GM12875 (cell line): ENCODE data around the gene TLCD3B.

Experiments used
- H3K4me3 ChIP-seq: one replicate; pipeline ENCODE4 v1.5.1; 2011; ENCODE audit warnings: low read depth, low read length, control low read depth
- TF ChIP-seq, protein P1 (sequence below): IDR thresholded peaks from 2 replicates; pipeline ENCODE4 v1.5.1; 2011; ENCODE audit warnings: low read depth, mild to moderate bottlenecking, control low read depth, inconsistent platforms, low read length, moderate library complexity, borderline replicate concordance; ENCODE audit not compliant: insufficient read depth

Gene TLCD3B

GRCh38 chr16:30054959-30055553 is 24.0 kb upstream of the TLCD3B start:
- no peak overlapping the region for H3K4me3 ChIP-seq
- TF ChIP-seq, protein P1, sequence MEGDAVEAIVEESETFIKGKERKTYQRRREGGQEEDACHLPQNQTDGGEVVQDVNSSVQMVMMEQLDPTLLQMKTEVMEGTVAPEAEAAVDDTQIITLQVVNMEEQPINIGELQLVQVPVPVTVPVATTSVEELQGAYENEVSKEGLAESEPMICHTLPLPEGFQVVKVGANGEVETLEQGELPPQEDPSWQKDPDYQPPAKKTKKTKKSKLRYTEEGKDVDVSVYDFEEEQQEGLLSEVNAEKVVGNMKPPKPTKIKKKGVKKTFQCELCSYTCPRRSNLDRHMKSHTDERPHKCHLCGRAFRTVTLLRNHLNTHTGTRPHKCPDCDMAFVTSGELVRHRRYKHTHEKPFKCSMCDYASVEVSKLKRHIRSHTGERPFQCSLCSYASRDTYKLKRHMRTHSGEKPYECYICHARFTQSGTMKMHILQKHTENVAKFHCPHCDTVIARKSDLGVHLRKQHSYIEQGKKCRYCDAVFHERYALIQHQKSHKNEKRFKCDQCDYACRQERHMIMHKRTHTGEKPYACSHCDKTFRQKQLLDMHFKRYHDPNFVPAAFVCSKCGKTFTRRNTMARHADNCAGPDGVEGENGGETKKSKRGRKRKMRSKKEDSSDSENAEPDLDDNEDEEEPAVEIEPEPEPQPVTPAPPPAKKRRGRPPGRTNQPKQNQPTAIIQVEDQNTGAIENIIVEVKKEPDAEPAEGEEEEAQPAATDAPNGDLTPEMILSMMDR = peak; percentile 84

DNA sequence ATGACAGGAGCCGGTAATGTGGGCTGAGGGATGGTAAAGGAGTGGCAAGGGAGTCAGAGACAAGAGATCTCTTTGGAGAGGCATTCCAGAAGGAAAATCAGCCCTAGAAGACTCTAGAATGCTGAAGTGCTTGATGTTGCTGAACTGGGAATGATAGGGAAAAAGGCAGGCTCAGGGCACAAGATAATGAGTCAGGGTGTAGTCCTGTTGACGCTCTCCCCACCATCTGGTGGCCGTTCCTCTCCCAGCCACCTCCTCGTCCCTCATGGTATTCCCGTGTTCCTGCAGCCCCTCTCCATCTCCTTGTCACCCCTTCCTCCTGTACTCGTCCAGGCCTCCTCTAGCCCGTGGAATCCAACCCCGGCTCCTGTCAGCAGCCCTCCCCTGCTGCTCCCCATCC is 23.4 kb upstream of the TLCD3B start:
- TF ChIP-seq, protein P1 = no peak
- H3K4me3 ChIP-seq = no peak overlapping the region

GRCh38 chr16:30053376-30054015 is 22.4 kb upstream of the TLCD3B start:
- TF ChIP-seq, protein P1 = no peak
- peak overlapping the region; percentile 64 for H3K4me3 ChIP-seq

DNA sequence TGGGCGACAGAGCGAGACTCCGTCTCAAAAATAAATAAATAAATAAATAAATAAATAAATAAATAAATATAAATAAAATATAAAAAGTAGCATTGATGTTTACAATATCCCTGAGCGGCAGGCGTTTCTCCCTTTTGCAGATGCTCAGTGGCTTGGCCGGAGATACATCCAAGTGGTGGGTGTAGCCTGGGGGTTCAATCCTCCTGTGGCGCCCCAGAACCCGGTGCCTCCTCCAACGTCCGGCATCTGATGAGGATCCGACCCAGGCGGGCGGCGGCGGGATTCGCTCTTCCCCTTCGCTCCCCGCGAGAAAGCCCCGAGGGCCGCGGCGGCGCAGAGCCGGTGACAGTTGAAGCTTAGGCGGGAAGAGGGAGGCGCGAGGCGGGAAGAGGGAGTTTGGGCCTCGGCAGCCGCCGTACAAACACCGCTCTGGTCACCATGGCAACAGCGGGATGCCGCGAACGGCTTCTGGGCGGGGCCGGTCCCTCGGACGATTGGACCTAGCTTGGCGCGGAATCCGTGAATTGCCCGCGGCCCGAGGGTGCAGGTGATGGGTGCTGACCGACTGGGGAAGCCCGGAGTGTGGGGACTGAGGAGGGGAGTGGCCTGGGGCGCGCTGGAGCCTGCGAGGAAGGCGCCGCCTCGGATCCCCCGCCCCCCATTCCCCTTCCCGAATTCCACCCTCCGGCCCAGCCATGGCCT is 21.8 kb upstream of the TLCD3B start:
- H3K4me3 ChIP-seq = peak overlapping the region; percentile 64
- TF ChIP-seq, protein P1 = no peak

- TF ChIP-seq, protein P1 = no peak
- no peak overlapping the region for H3K4me3 ChIP-seq
Observed at GRCh38 chr16:30051518-30051917, 20.4 kb upstream of the TLCD3B start.

DNA sequence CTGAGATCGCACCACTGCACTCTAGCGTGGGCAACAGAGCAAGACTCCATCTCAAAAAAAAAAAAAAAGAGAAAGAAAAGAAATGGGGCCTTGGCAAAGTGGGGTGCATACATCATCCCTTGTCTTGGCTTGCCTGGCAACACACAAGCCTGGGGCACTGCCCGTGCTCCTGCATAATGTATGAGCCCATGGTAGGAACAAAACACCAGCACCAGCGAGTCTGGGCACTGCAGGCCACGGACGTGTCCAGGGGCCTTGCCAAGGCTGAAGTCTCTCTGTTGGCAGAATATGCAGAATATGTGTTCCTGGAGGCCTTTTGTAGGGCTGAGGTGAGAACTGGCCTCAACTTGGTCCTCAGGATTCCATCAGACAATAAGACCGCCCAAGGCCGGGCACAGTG is 18.8 kb upstream of the TLCD3B start:
- H3K4me3 ChIP-seq = no peak overlapping the region
- TF ChIP-seq, protein P1 = no peak
